Epithelial cell of prostate (primary cell): ENCODE measurements around the gene TYRP1.
A peak's percentile ranks its signal among the peaks of the same experiment; 100 is the strongest.

Source experiments
- DNase-seq: peaks from one replicate; pipeline ENCODE4 v3.0.0-alpha.2; 2011; ENCODE audit warnings: low read depth, low spot score
- H3K27ac ChIP-seq: fragments of 450-650 bp; 2 replicates; pipeline ENCODE4 v1.5.1; 2017; ENCODE audit warnings: mild to moderate bottlenecking

Gene TYRP1

DNA sequence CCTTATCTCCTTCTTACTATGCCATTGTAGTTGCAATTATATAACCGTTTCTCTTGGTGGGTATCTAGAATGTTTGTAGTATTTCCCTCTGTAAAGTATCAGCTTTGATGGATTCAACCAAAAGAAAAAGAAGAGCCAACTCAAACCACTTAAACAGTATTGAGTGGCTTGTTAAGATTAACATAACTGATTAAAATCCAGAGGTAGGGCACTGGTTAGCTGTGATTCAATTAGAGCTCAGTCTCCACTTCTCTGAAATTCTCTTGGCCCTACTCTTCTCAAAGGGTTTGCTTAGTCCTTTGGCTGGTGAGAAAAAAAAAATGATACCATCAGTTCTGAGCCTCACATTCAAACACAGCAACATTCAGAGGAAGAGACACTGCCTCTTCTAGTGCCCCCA lies 37.0 kb downstream of the TYRP1 start:
- no peak for DNase-seq

DNA sequence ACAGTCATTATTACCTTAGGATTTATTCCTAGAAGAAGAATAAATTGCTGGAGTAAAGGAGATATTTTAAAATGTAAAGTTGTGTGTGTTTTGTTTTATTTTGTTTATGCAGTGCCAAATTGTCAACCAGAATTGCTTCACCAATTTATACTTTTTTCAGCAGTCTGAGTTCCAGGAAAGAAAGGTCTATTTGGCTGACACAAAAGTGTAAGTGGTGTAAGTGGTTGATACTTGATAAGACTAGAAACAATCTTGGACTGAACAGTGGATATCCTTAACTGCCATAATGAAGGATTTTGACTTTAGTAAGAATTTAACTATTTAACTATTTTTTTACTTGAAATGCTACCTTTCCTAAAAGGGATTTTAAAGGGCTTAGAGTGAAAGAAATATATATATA lies 37.7 kb downstream of the TYRP1 start:
- H3K27ac ChIP-seq, result no peak overlapping the region
- DNase-seq, result no peak

More for the DNA sequence above, 37.0 kb downstream of the TYRP1 start:
- H3K27ac ChIP-seq, result no peak overlapping the region

DNA sequence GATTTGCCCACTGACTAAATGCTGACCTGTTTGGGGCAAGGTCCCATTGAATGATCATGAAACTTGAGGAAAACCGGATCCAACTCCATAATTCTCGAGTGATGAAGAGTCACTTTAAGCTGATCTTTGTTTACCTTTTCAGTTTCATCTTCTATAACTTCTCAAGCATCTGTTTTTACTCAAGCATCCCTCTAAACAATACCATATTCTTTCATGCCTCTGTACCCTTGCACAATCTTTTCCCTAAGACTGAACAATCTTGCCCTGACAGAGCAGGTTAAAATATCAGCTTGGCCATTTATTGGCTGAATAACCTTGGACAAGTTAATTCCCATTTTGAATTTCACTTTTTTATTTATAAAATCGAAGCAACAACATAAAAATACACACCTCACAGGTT lies 39.8 kb downstream of the TYRP1 start:
- H3K27ac ChIP-seq, result no peak overlapping the region
- no peak for DNase-seq

DNA sequence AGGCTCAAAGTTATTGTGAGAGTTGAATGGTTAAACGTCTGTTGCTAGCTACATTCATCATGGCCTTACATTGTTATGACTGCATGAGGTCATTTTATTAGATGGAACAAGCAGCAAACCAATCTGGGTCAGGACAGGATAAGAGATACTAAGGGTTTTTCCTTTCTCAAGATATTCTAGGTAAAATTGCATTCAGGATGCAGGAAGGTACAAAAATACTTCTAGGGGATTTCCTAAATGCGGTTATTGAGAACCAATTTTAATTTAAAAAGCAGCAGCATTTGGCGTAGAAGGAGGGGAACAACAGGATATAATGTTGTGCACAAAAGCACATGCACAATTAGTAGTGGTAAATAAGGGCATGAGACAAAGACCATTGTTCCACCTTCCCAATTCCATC lies 42.5 kb downstream of the TYRP1 start:
- H3K27ac ChIP-seq, result no peak overlapping the region
- no peak for DNase-seq

DNA sequence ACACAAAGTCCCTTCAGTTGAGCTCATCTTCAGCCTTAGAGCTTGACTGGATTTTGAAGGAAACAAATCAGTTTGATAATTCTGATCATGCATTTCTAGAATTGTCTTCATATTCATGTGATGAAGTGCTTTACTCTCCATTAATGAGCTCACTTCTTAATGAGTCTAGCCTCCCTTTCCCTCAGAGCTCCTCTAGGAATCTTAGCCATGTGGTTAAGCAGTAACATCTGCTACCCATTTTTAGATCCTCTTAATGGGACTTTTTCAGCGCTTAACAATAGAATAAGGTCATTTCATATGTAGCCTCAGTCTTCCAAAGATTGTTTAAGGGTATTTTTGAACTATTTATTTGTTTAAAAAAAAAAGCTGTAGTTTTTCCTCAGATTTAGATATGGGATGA lies 44.7 kb downstream of the TYRP1 start:
- no peak overlapping the region for H3K27ac ChIP-seq
- DNase-seq, result no peak

DNA sequence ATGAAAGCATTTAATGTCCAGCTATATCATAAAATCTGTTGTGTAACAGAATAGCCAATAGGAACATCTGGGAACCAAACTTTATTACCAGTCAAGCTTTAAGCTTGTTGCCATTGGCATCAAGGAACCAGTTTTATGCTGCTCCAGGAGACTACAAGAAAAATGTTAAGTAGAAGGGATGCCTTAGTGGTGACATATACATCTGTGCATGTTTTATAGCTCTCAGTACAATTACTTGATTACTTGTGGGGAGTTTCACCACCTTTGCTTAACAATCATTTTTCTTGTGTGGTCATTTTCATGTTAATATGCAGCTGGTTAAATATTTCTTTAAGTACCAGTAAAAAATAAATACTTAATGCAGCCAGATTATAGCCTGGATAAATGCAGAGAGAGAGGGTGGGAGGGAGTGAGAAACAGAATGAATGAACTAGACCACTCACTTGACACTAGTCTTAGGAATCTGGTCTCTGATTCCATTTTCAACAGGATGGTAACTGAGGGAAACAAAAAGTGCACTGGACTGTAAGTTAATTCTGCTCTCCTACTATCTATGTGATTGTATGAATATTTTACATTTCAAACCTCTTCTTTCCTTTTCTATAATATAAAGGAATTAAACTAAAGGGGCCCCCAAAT lies 45.9 kb downstream of the TYRP1 start:
- DNase-seq, result peak; percentile 68
- H3K27ac ChIP-seq, result no peak overlapping the region

DNA sequence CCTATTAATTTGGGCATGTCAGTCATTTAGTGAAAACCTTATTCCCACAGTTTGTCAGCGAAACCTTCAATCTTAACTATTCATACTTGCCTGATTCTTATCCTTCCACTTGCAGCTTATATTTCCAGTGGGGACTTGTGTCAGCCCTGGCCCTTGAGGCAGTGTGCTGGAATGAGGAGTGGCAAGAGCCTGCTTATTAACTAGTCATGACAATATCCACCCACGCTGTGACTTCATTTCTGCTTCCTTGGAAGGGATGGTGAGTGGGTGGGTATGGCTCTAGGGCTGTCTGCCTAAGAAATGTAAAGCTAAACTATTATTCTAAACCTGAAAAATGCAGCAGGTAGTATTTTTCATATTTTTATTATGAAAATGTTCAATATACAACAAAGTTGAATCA lies 47.7 kb downstream of the TYRP1 start:
- peak; percentile 89 for DNase-seq
- H3K27ac ChIP-seq, result peak overlapping the region; percentile 61

DNA sequence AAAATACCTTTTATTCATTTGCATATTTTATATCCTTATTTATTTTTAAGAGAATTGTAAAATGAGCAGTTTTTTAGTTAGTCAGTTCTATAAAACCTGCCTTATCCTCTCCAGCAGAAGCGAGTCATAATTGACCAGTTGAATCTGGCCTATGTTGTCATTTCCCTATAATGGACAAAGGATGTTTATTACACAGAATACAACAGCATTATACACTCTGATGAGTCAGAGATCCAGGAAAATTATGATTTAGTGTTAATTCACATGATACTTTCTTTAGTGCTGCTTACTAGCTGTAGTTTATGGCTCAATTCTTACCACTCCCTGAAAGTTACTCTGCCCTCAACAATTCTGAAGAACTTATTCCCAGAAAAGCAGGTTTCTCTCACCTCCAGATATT lies 54.8 kb downstream of the TYRP1 start:
- peak overlapping the region; percentile 72 for H3K27ac ChIP-seq
- DNase-seq, result peak; percentile 77

DNA sequence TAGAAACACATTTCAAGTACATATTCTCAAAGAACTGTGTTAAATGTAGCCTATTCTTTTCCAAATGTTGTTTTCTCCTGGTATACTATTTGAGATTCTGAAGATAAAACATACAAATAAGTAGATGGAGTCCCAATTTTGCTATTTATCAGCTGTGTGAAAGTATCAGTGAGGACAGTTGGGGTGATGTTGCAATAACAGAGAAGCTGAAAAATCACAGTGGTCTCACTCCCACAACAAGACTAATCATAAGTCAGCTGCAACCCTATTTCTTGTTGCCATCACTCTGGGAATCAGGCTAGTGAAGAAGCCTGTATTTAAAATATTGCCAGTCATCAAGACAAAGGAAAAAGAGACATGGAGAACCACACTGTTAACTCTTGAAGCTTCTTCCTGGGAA lies 55.8 kb downstream of the TYRP1 start:
- no peak for DNase-seq
- H3K27ac ChIP-seq, result peak overlapping the region; percentile 72

DNA sequence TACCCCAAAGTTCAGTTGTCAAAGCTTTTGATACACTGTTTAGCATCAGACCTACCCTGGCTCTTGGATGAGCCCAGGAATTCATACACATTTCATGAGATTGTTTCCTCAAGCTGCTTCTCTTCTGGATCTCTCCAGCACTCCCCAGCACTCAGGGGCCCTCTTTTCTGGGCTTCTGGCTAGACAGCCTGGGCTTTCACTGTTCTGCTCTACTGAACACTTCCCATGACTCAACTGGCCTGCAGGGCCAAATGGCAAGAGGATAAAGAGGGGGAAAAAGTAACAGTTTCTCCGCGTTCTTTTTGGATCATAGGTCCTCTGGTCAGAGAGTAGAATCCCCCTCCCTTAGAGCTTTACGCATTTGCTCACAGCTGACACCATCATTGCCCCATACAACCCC lies 60.7 kb downstream of the TYRP1 start:
- no peak for DNase-seq

DNA sequence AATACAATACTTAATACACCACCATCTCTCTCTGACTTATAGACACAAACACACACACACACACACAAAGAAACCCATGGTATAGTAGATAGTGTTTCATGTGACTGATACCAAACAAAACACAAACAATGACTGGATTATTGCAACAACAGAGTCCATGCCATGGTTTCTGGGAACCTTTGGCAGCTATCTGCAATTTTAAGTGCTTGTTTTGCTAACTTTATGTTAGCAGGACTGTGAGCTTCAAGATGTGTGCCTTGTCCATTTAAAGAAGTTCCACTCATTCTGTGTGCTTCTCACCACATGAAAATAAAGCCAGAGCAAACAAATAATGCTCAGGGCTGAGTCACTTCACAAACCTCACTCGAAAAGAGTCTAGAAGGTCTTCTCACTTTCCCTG lies 66.6 kb downstream of the TYRP1 start:
- DNase-seq, result no peak

More for the DNA sequence above, 60.7 kb downstream of the TYRP1 start:
- no peak overlapping the region for H3K27ac ChIP-seq

More for the DNA sequence above, 66.6 kb downstream of the TYRP1 start:
- peak overlapping the region; percentile 8 for H3K27ac ChIP-seq
